ENCODE data around the gene KSR2. TPM values are rescaled to one million over a fixed set of nuclear protein-coding genes. Genes with fewer than 3 reads are reported as not detected.

The KSR2 gene
- total RNA-seq, 3 donors from 2014 or later, result 0.05 to 0.08 (median 0.05) TPM

DNA sequence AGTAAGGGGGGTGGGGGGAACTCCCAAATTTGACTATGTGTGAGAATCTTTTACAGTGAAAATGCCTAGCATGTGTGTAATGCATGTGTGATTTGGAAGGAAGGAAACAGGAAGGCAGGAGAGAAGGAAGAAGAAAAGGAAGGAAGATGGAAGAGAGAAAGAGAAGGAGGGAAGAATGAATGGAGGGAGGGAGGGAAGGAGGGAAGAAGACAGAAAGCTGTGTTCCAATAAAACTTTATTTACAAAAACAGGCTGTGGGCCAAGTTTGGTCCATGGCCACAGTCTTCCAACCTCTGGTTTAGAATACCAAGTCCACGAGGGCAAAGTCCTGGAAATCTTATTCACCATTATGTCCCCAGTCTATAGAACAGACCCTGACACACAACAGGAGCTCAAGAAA, 278.9 kb downstream of the KSR2 start:
- no peaks in the 10 kb centered on the region for H3K4me1 Mint-ChIP-seq (ENCODE audit: low read depth)
- H3K4me3 Mint-ChIP-seq, result no peak overlapping the region
- DNase-seq, result no peak
- no peaks in the 10 kb centered on the region for H3K36me3 Mint-ChIP-seq (ENCODE audit: insufficient read depth)
- ATAC-seq, result no peak
- peaks cover 29% of the 10 kb centered on the region for H3K9me3 Mint-ChIP-seq
- H3K27me3 Mint-ChIP-seq (ENCODE audit: low read depth), result peaks cover 3% of the 10 kb centered on the region

DNA sequence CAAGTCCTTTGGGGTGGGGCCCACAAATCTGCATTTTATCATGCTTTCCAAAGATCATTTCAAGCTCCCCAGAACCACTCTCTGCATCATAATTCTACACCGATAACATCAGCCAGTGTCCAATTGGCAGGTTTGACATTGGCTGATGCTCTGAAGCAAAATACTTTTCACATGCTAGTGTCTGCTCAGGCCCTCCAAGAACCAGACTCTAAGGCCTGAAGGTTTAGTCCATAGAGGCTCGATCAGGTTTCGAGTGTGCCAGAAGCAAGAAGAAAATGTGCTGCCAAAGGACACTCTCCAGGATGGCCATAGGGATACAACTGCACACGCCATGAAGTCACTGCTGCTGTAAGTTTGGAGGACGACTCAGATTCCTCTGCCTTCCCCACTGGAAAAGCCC, 280.3 kb downstream of the KSR2 start:
- Mint-ChIP-seq H3K36me3 (ENCODE audit: insufficient read depth) (no peaks in the 10 kb centered on the region), H3K27me3 (ENCODE audit: low read depth) (peaks cover 7% of the 10 kb centered on the region), H3K9me3 (peaks cover 18% of the 10 kb centered on the region), H3K4me1 (ENCODE audit: low read depth) (no peaks in the 10 kb centered on the region), H3K4me3 (no peak overlapping the region)
- DNase-seq (no peak), ATAC-seq (no peak)

DNA sequence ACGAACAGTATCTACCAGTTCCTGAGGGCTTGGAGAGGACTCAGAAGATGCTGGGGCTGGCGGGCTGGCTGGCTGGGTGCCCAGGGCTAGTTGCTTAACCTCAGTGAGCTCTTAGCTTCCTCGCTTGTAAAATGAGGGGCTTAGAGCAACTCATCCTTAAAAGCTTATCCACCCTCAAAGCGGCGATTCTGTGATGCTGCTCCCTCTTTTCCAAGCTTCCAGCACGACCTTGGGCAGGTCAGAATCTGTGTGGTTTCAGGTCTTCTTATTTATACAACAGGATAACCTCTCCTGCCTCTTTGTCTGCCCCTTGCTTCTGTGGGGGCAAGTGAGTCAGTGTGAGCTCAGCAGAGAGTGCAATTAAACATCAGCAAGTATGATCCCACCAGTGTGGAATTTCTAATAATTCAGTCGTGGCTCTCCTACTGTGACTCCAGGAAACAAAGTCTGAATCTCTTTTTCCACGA, 281.8 kb downstream of the KSR2 start:
- no peaks in the 10 kb centered on the region for H3K36me3 Mint-ChIP-seq (ENCODE audit: insufficient read depth)
- no peak overlapping the region for H3K4me3 Mint-ChIP-seq
- H3K9me3 Mint-ChIP-seq, result peaks cover 6% of the 10 kb centered on the region
- H3K4me1 Mint-ChIP-seq (ENCODE audit: low read depth), result no peaks in the 10 kb centered on the region
- ATAC-seq (no peak), DNase-seq (no peak)
- H3K27me3 Mint-ChIP-seq (ENCODE audit: low read depth), result peaks cover 8% of the 10 kb centered on the region

DNA sequence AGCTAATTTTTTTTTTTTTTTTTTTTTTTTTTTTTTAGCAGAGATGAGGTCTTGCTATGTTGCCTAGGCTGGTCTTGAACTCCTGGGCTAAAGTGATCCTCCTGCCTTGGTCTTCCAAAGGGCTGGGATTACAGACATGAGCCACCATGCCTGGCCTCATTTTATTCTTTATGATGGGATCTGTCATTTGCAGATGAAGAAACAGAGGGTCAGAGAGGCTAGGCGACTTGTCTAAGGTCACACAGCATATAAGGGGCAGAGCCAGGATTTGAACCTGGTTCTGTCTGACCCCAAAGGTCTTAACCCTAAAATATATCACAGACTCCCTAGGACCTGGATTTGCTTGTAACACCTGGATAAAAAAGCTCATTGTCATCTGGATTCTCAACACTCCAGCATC, 282.6 kb downstream of the KSR2 start:
- no peak overlapping the region for H3K4me3 Mint-ChIP-seq
- H3K36me3 Mint-ChIP-seq (ENCODE audit: insufficient read depth), result no peaks in the 10 kb centered on the region
- no peak for ATAC-seq
- no peak for DNase-seq
- H3K27me3 Mint-ChIP-seq (ENCODE audit: low read depth), result peaks cover 9% of the 10 kb centered on the region
- H3K4me1 Mint-ChIP-seq (ENCODE audit: low read depth), result no peaks in the 10 kb centered on the region
- H3K9me3 Mint-ChIP-seq, result peaks cover 4% of the 10 kb centered on the region

DNA sequence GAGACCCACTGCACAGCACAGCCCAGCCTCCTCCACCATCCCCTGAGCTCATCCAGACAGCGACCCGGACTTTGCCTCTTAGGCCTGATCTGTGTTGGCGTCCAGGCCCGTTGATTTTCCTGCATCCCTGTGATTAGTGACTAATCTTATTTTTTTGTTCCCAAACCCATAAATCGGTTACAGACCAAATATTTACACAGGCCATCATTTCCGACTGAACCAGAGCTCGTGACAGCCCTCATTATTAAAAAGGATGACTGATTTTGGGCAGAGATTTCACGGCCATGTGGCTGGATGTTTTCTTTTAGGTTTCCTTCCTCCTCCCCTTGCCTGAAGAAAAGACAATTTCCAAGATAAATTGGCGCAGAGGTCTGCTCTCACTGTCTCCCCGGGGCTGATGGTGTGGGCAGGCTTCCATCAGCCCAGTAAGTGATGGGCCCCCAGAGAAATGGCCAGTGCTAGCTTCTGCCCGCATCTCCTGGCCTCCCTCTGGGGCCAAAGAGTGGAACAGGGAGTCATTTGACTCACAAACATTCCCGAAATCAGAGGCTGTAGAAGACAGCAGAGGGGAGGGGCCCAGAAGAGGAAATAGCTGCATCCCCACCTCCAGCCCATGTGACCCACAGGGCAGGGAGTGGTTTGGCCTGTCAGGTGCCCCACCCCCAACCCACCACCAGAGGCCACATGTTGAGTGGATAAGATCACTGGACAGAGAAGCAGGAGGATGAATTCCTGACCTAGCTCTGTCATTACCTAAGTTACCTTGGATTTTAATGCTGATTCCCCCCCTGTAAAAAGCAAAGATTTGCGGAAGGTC, 283.5 kb downstream of the KSR2 start:
- Mint-ChIP-seq H3K36me3 (ENCODE audit: insufficient read depth) (no peaks in the 10 kb centered on the region), H3K27me3 (ENCODE audit: low read depth) (peaks cover 9% of the 10 kb centered on the region), H3K4me1 (ENCODE audit: low read depth) (no peaks in the 10 kb centered on the region), H3K9me3 (peaks cover 4% of the 10 kb centered on the region), H3K4me3 (no peak overlapping the region)
- DNase-seq (no peak), ATAC-seq (no peak)

DNA sequence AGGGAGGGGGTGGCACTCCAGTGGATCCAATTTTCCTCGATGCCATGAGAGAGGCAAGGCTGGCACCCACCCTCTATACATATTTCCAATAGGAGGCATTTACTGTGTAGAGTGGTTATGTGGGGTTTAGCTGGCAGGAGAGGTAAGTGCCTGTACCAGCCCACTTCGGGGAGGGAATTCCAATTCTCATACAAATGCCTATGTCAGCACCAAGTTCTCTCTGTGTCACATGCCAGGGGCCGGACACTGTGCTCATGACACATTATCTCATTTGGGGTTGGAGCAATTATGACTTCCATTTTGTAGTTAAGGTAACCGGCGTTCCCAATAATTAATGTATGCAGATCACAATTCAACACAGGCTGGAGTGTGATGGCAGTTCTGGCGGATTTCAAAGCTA, 284.3 kb downstream of the KSR2 start:
- no peak overlapping the region for H3K4me3 Mint-ChIP-seq
- no peak for ATAC-seq
- no peak for DNase-seq
- H3K4me1 Mint-ChIP-seq (ENCODE audit: low read depth), result no peaks in the 10 kb centered on the region
- H3K36me3 Mint-ChIP-seq (ENCODE audit: insufficient read depth), result no peaks in the 10 kb centered on the region
- no peaks in the 10 kb centered on the region for H3K9me3 Mint-ChIP-seq
- H3K27me3 Mint-ChIP-seq (ENCODE audit: low read depth), result peaks cover 9% of the 10 kb centered on the region

DNA sequence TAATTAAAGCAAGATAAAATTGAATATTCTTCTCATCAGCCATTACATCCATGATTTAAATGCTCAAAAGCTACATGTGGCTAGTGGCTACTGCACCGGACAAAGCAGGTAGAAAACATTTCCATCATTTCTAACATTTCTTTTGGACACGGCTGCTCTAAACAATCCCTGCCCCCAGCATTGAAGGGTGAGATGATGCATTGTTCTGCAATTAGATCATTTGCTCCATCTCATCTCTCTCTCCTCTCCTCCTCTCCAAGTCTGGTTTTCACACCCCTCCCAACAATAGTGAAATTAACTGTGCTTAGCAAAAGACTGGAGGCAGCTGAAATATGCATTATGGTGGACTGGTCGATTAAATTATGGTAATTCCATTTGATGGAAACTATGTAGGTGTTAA, 288.5 kb downstream of the KSR2 start:
- DNase-seq, result no peak
- ATAC-seq, result no peak
- Mint-ChIP-seq H3K9me3 (no peaks in the 10 kb centered on the region), H3K36me3 (ENCODE audit: insufficient read depth) (no peaks in the 10 kb centered on the region), H3K4me3 (no peak overlapping the region), H3K27me3 (ENCODE audit: low read depth) (peaks cover 7% of the 10 kb centered on the region), H3K4me1 (ENCODE audit: low read depth) (no peaks in the 10 kb centered on the region)

DNA sequence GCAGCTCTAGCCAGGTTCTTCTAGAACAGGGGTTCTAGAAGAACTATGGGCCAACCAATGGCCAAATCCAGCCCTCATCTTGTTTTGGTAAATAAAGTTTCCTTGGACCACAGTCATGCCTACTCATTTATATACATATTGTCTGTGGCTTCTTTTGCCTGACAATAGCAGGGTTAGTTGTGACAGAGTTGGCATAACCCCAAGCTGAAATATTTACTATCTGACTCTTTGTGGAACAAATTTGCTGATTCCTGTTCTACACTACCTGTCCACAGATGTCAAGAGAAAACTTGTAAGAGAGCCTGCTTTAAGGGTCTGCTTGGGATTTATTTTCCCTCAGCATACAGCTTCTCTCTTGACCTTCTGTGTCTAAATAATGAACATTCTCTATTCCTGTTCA, 289.0 kb downstream of the KSR2 start:
- Mint-ChIP-seq H3K4me1 (ENCODE audit: low read depth) (no peaks in the 10 kb centered on the region), H3K27me3 (ENCODE audit: low read depth) (peaks cover 6% of the 10 kb centered on the region), H3K36me3 (ENCODE audit: insufficient read depth) (no peaks in the 10 kb centered on the region), H3K4me3 (no peak overlapping the region), H3K9me3 (peaks cover 3% of the 10 kb centered on the region)
- ATAC-seq, result no peak
- DNase-seq, result no peak

DNA sequence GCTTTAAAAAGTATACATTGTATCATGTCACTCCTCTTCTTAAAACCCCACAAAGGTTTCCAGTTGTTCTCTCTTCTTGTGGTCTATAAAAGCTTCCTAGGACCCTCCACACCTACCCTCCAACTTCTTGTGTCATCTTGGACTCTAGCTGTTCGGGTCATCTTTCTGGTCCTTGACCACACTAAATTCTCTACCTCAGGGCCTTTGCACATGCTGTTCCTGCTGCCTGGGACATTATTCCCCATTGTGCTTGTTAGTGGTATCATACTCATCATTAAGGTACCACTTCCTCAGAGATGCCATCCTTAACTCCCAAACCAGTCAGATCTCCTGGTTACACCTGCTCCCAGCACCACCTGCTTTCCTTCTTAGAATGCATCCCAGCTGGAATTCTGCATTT, 294.0 kb downstream of the KSR2 start:
- ATAC-seq (no peak), DNase-seq (no peak)
- Mint-ChIP-seq H3K9me3 (peaks cover 5% of the 10 kb centered on the region), H3K36me3 (ENCODE audit: insufficient read depth) (no peaks in the 10 kb centered on the region), H3K4me1 (ENCODE audit: low read depth) (no peaks in the 10 kb centered on the region), H3K27me3 (ENCODE audit: low read depth) (no peaks in the 10 kb centered on the region), H3K4me3 (no peak overlapping the region)

DNA sequence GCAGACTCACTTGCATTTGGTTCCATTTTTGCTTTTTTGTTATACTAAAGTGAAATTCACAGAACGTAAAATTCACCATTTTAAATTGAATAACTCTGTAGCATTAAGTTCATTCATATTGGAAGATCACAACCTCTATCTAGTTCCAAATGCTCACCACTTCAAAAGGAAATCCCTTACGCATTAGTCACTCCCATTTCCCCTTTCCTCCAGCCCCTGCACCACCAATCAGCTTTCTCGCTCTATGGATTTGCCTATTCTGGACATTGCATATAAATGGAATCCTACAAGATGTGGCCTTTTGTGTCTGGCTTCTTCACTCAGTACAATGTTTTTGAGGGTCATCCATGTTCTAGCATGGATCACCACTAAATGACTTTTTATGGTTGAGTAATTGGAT, 294.5 kb downstream of the KSR2 start:
- no peak for ATAC-seq
- Mint-ChIP-seq H3K9me3 (peaks cover 5% of the 10 kb centered on the region), H3K36me3 (ENCODE audit: insufficient read depth) (no peaks in the 10 kb centered on the region), H3K4me1 (ENCODE audit: low read depth) (no peaks in the 10 kb centered on the region), H3K4me3 (no peak overlapping the region), H3K27me3 (ENCODE audit: low read depth) (no peaks in the 10 kb centered on the region)
- no peak for DNase-seq

DNA sequence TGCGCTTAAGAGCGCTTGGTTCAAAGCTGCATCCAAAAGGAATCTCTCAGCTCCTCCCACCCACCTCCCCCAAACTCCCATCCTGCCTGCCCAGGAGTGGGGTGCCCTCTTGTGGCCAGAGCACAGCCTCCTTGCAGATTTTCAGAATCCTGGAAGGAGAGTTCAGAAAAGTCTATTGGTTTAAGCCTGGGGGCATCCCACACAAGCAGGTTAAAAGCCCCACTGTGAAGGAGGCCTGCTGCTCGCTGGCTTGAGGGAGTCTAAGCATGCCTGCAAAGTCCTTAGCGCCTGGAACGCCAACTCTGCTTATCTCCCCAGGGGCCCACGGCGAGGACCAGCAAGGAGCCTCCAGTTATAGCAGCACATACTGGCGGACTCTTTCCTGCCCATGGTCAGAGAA, 297.1 kb downstream of the KSR2 start:
- Mint-ChIP-seq H3K9me3 (peaks cover 5% of the 10 kb centered on the region), H3K4me1 (ENCODE audit: low read depth) (no peaks in the 10 kb centered on the region), H3K4me3 (no peak overlapping the region), H3K27me3 (ENCODE audit: low read depth) (peaks cover 4% of the 10 kb centered on the region), H3K36me3 (ENCODE audit: insufficient read depth) (no peaks in the 10 kb centered on the region)
- DNase-seq, result no peak
- ATAC-seq, result no peak

DNA sequence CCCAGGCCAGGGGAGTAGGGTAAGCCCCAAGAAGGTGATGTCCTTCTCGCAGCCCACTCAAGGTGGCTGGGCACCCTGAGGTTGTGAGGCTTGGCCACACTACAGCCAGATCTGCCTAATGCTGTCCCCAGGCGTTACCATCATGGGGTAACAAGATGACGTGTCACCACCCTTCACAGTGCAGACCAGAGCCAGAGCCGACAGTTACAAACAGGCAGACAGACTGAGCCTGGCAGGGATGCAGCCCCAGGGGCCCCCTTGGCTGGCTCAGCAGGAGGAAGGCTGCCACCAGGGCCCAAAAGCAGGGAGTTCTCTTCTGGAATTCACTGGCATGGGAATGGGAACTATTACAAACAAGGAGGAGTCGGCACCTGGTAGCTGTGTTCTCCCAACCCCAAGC, 304.6 kb downstream of the KSR2 start:
- no peaks in the 10 kb centered on the region for H3K36me3 Mint-ChIP-seq (ENCODE audit: insufficient read depth)
- peaks cover 4% of the 10 kb centered on the region for H3K27me3 Mint-ChIP-seq (ENCODE audit: low read depth)
- no peak overlapping the region for H3K4me3 Mint-ChIP-seq
- DNase-seq (no peak), ATAC-seq (no peak)
- H3K4me1 Mint-ChIP-seq (ENCODE audit: low read depth), result no peaks in the 10 kb centered on the region
- no peaks in the 10 kb centered on the region for H3K9me3 Mint-ChIP-seq

DNA sequence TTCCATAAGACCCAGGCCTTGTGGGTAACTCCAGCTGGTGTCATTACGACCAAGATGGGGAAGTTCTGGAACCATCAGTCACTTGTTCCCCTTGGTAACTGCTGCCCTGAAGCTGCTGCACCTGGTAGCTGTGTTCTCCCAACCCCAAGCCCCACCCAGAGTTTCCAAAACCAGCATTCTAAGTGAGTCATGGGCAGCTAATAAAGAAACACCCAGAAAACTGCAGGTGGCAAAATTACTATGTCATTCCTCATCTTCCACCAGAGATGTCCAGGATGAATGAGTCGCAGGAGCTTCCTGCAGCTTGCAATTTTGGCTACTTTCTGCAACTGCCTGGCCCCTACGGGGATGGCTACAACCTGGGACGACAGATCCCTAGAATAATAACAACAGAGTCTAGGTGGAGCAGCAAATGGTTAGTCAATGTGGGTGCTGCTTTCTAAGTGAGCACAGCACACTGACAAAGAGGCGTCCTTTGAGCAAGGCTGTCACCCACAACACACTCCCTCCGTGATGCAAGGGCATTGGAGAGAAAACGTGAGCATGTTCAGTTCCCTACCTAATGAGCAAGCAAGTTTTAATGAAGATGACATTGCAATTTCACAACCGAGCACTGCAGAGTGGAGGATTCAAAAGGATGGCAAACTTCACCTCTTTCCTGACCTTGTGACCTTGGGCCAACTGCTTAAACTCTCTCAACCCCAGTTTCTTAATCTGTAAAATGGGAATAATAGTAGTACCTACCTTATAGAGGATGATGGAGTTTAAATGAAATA, 306.0 kb downstream of the KSR2 start:
- Mint-ChIP-seq H3K27me3 (ENCODE audit: low read depth) (peaks cover 1% of the 10 kb centered on the region), H3K4me1 (ENCODE audit: low read depth) (no peaks in the 10 kb centered on the region), H3K9me3 (no peaks in the 10 kb centered on the region), H3K4me3 (no peak overlapping the region), H3K36me3 (ENCODE audit: insufficient read depth) (no peaks in the 10 kb centered on the region)
- no peak for ATAC-seq
- DNase-seq, result no peak

DNA sequence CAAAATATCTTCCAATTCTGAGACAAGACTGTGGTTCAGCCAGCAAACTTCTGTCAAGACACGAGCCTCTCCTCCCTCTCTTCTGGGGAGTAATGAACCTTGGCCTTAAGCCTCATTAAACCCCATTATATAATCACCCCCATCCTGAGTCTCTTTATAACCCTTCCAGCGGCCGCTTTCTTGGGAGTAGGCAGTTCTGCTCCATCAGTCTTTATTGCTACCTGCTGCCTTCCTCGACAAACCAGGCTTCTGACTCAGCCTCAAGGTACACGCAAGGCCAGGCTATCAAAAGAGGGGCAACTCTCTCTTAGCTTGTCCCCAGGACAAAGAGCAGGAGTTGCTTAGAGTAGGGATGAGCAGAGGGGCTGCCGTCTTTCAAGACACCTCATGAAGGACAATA, 306.6 kb downstream of the KSR2 start:
- Mint-ChIP-seq H3K9me3 (no peaks in the 10 kb centered on the region), H3K4me3 (no peak overlapping the region), H3K36me3 (ENCODE audit: insufficient read depth) (no peaks in the 10 kb centered on the region), H3K27me3 (ENCODE audit: low read depth) (no peaks in the 10 kb centered on the region), H3K4me1 (ENCODE audit: low read depth) (no peaks in the 10 kb centered on the region)
- no peak for DNase-seq
- no peak for ATAC-seq

DNA sequence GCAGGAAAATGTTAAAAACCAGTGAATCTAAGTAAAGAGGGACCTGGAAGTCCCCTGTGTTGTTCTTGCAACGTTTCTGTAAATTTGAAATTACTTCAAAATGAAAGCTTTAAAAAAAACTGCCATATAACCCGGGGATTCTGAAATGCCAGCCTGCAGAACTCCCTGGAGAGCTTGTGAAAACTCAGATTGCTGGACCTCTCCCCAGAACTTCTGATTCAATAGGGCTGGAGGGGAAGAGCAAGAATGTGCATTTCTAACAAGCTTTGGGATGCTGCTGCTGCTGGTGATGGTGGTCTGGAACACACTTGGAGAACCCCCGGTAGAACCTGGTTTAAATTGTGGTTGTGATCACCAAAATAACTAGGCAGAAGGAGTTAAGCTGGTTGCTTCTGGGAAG, 307.3 kb downstream of the KSR2 start:
- DNase-seq (no peak), ATAC-seq (no peak)

More for the DNA sequence above, 307.3 kb downstream of the KSR2 start:
- H3K4me1 Mint-ChIP-seq (ENCODE audit: low read depth), result no peaks in the 10 kb centered on the region
- no peaks in the 10 kb centered on the region for H3K9me3 Mint-ChIP-seq
- no peaks in the 10 kb centered on the region for H3K36me3 Mint-ChIP-seq (ENCODE audit: insufficient read depth)
- no peaks in the 10 kb centered on the region for H3K27me3 Mint-ChIP-seq (ENCODE audit: low read depth)
- no peak overlapping the region for H3K4me3 Mint-ChIP-seq
